ENCODE results near the gene GNA15. TPM values are rescaled to one million over a fixed set of nuclear protein-coding genes. Genes with fewer than 3 reads are reported as not detected.
A peak's percentile ranks its signal among the peaks of the same experiment; 100 is the strongest.
"Not testable (repeated sequence)": the region's sequence is repeated elsewhere in the genome, so short reads cannot be mapped to it uniquely, and the experiment has no call there.

GNA15 gene
- total RNA-seq, 1 donor from 2014 or later = 0.82 TPM

DNA sequence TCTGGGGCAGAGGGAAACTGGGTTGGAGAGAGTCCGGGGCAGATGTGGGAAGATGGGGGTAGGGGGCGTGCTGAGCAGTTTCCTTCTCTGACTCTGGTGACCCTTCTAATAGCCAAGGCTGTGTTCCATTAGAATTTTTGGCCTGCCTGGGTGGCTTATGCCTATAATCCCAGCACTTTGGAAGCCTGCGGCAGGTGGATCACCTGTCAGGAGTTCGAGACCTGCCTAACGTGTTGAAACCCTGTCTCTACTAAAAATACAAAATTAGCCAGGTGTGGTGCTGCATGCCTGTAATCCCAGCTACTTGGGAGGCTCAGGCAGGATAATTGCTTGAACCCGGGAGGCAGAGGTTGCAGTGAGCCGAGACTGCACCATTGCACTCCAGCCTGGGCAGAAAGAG, 67.1 kb downstream of the GNA15 start:
- not testable (repeated sequence) for FAIRE-seq; DNase-seq (ENCODE audit: low spot score in 2 of 2)

- FAIRE-seq = no peak
Observed at GRCh38 chr19:3203805-3204645, 68.2 kb downstream of the GNA15 start.

GRCh38 chr19:3204646-3205275, 68.9 kb downstream of the GNA15 start:
- no peak for FAIRE-seq
- no peak for DNase-seq (ENCODE audit: low spot score in 2 of 2)

More at GRCh38 chr19:3203805-3204645, 68.2 kb downstream of the GNA15 start:
- DNase-seq (ENCODE audit: low spot score in 2 of 2) = no peak

- DNase-seq (ENCODE audit: low spot score in 2 of 2) = no peak
Observed at GRCh38 chr19:3206216-3206953, 70.6 kb downstream of the GNA15 start.

DNA sequence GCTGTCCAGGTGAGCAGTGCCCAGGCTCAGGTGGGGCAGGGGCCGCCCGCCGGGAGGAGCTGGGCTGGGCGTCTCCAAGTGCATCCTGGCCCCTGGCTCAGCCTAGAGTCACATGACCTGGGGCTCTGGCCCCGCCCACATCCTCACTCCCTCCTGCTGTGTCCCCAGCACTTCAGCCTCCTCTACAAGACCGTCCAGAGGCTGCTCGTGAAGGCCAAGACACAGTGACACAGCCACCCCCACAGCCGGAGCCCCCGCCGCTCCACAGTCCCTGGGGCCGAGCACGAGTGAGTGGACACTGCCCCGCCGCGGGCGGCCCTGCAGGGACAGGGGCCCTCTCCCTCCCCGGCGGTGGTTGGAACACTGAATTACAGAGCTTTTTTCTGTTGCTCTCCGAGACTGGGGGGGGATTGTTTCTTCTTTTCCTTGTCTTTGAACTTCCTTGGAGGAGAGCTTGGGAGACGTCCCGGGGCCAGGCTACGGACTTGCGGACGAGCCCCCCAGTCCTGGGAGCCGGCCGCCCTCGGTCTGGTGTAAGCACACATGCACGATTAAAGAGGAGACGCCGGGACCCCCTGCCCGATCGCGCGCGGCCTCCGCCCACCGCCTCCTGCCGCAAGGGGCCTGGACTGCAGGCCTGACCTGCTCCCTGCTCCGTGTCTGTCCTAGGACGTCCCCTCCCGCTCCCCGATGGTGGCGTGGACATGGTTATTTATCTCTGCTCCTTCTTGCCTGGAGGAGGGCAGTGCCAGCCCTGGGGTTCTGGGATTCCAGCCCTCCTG, 71.8 kb downstream of the GNA15 start:
- FAIRE-seq = no peak
- DNase-seq (ENCODE audit: low spot score in 2 of 2) = no peak

More at GRCh38 chr19:3206216-3206953, 70.6 kb downstream of the GNA15 start:
- FAIRE-seq = no peak

DNA sequence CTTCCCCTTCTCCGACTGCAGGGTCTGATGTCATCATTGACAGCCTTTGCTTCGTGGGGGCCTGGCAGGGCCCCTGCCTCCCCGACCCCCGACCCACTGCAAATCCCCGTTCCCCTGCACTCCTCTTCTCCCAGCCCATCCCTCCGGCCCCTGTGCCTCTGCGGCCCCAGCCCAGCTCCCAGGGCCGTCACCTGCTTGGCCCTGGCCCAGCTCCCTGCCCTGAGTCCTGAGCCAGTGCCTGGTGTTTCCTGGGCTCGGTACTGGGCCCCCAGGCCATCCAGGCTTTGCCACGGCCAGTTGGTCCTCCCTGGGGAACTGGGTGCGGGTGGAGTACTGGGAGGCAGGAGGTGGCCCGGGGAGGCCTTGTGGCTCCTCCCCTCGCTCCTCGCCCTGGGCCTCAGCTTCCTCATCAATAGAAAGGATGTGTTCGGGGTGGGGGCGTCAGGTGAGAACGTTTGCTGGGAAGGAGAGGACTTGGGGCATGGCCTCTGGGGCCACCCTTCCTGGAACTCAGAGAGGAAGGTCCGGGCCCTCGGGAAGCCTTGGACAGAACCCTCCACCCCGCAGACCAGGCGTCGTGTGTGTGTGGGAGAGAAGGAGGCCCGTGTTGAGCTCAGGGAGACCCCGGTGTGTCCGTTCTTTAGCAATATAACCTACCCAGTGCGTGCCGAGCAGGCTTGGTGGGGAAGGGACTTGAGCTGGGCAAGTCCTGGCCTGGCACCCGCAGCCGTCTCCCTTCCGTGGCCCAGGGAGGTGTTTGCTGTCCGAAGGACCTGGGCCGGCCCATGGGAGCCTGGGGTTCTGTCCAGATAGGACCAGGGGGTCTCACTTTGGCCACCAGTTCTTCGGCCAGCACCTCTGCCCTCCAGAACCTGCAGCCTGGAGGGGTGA, 72.7 kb downstream of the GNA15 start:
- peak in 1 of 2 donors; percentile 33 for DNase-seq (ENCODE audit: low spot score in 2 of 2)
- FAIRE-seq = no peak

- FAIRE-seq (no peak), DNase-seq (ENCODE audit: low spot score in 2 of 2) (no peak)
Observed at GRCh38 chr19:3210347-3211017, 74.6 kb downstream of the GNA15 start.

DNA sequence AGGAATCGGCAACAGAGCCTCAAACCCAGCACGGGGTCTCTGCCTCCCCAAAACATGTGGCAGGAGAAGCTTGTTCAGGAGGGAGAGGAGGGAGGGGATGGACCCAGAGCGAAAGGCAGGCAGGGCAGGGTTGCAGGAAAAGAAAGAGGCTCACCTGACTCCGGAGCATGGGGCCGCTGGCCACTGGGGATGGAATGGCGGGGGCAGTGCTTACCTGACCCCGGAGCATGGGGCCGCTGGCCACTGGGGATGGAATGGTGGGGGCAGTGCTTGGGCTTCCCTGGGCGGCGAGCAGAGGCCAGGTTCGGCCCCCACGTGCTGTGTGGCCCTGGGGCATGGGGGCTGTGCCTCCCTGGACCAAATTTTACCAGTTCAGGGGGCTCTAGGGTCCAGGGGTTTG, 75.4 kb downstream of the GNA15 start:
- no peak for DNase-seq (ENCODE audit: low spot score in 2 of 2)

GRCh38 chr19:3213159-3213558, 77.3 kb downstream of the GNA15 start:
- DNase-seq (ENCODE audit: low spot score in 2 of 2) (no peak), FAIRE-seq (no peak)

More for the DNA sequence above, 75.4 kb downstream of the GNA15 start:
- no peak for FAIRE-seq

Other genes starting within 250 kb of the GNA15 start
- gene ZNF57, start 235.1 kb upstream of the GNA15 start, total RNA-seq = 4.1 TPM
- gene ZNF77, start 191.1 kb upstream of the GNA15 start, total RNA-seq = 6.9 TPM
- 0.82 TPM for gene TLE6, start 158.5 kb upstream of the GNA15 start, total RNA-seq
- gene TLE2, start 106.8 kb upstream of the GNA15 start, total RNA-seq = 5.3 TPM
- 97.4 TPM for gene TLE5, start 73.5 kb upstream of the GNA15 start, total RNA-seq
- 48.1 TPM for gene GNA11, start 41.7 kb upstream of the GNA15 start, total RNA-seq
- gene S1PR4, start 42.7 kb downstream of the GNA15 start, total RNA-seq = 0.41 TPM
- gene NCLN, start 49.9 kb downstream of the GNA15 start, total RNA-seq = 13.9 TPM
- 50.1 TPM for gene CELF5, start 88.6 kb downstream of the GNA15 start, total RNA-seq
- gene NFIC, start 230.6 kb downstream of the GNA15 start, total RNA-seq = 1.2 TPM

All from frontal cortex (tissue), 4 donors.